ENCODE measurements around the gene RHOA. TPM values are rescaled to one million over a fixed set of nuclear protein-coding genes. Genes with fewer than 3 reads are reported as not detected.
A peak's percentile ranks its signal among the peaks of the same experiment; 100 is the strongest.

RHOA gene
- total and polyA plus RNA-seq, 2 of the 13 experiments (the other 11 are each of a cell fraction or from before 2014, with no cell fraction given), result 131 to 177 TPM

DNA sequence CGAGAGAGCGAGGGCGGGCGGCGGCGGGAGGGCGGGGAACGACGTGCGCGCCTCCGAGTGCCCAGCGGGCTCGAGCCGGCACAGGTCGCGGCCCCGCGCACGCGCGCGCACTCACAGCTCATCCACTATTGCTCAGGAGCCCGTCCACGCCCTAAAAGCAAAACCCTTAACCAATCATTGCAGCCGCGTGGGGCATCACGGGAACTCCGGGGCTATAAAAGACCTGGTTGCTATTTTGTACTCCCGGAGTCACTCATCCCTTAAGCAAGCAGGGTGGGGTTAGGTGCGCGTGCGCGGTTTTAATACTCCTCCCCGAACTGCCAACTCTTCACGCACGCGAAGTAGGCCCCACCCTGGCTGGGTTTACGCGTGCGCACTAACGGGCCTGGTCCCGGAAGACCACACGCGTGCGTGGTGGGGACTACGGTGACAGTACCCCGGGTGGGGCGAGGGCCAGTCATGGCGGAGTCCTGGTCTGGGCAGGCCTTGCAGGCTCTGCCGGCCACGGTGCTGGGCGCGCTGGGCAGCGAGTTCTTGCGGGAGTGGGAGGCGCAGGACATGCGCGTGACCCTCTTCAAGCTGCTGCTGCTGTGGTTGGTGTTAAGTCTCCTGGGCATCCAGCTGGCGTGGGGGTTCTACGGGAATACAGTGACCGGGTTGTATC lies at the start of gene RHOA, which contains the start of gene TCTA (continued):
- TF ChIP-seq ZNF589 (CRISPR knock-in tag; conservative IDR thresholded peaks at IDR 0.05) (no peak; the same call in 1 of the 2 replicates), SCMH1 (CRISPR knock-in tag; IDR thresholded peaks at IDR 0.05; ENCODE audit: borderline replicate concordance) (no peak), HDAC2 (CRISPR knock-in tag; IDR thresholded peaks at IDR 0.05) (peak; percentile 82), HOXA7 (CRISPR knock-in tag; IDR thresholded peaks at IDR 0.05) (no peak), RBFOX2 (IDR thresholded peaks at IDR 0.05; ENCODE audit: low read depth, low read length) (peak; percentile 63), KLF6 (CRISPR knock-in tag; IDR thresholded peaks at IDR 0.05) (peak; percentile 82; the same call in 1 of the 2 replicates), THAP11 (CRISPR knock-in tag; IDR thresholded peaks at IDR 0.05) (peak; percentile 90), ZNF124 (CRISPR knock-in tag; IDR thresholded peaks at IDR 0.05) (peak; percentile 29; the same call in 1 of the 2 replicates), POGZ (CRISPR knock-in tag; IDR thresholded peaks at IDR 0.05) (peak; percentile 73), ZNF878 (CRISPR knock-in tag; IDR thresholded peaks at IDR 0.05) (no peak), ZSCAN21 (CRISPR knock-in tag; IDR thresholded peaks at IDR 0.05; ENCODE audit: borderline replicate concordance) (peak; percentile 73; the same call in 1 of the 2 replicates)
- TF ChIP-seq, protein P1, sequence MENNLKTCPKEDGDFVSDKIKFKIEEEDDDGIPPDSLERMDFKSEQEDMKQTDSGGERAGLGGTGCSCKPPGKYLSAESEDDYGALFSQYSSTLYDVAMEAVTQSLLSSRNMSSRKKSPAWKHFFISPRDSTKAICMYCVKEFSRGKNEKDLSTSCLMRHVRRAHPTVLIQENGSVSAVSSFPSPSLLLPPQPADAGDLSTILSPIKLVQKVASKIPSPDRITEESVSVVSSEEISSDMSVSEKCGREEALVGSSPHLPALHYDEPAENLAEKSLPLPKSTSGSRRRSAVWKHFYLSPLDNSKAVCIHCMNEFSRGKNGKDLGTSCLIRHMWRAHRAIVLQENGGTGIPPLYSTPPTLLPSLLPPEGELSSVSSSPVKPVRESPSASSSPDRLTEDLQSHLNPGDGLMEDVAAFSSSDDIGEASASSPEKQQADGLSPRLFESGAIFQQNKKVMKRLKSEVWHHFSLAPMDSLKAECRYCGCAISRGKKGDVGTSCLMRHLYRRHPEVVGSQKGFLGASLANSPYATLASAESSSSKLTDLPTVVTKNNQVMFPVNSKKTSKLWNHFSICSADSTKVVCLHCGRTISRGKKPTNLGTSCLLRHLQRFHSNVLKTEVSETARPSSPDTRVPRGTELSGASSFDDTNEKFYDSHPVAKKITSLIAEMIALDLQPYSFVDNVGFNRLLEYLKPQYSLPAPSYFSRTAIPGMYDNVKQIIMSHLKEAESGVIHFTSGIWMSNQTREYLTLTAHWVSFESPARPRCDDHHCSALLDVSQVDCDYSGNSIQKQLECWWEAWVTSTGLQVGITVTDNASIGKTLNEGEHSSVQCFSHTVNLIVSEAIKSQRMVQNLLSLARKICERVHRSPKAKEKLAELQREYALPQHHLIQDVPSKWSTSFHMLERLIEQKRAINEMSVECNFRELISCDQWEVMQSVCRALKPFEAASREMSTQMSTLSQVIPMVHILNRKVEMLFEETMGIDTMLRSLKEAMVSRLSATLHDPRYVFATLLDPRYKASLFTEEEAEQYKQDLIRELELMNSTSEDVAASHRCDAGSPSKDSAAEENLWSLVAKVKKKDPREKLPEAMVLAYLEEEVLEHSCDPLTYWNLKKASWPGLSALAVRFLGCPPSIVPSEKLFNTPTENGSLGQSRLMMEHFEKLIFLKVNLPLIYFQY (CRISPR knock-in tag; IDR thresholded peaks at IDR 0.05; ENCODE audit: borderline replicate concordance), result no peak; the same call in 1 of the 2 replicates
- TF ChIP-seq, protein P2, sequence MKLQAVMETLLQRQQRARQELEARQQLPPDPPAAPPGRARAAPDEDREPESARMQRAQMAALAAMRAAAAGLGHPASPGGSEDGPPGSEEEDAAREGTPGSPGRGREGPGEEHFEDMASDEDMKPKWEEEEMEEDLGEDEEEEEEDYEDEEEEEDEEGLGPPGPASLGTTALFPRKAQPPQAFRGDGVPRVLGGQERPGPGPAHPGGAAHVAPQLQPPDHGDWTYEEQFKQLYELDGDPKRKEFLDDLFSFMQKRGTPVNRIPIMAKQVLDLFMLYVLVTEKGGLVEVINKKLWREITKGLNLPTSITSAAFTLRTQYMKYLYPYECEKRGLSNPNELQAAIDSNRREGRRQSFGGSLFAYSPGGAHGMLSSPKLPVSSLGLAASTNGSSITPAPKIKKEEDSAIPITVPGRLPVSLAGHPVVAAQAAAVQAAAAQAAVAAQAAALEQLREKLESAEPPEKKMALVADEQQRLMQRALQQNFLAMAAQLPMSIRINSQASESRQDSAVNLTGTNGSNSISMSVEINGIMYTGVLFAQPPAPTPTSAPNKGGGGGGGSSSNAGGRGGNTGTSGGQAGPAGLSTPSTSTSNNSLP (IDR thresholded peaks at IDR 0.05; ENCODE audit: low read depth, low read length), result peak; percentile 60; the same call in 1 of the 2 replicates
- TF ChIP-seq, protein P3, sequence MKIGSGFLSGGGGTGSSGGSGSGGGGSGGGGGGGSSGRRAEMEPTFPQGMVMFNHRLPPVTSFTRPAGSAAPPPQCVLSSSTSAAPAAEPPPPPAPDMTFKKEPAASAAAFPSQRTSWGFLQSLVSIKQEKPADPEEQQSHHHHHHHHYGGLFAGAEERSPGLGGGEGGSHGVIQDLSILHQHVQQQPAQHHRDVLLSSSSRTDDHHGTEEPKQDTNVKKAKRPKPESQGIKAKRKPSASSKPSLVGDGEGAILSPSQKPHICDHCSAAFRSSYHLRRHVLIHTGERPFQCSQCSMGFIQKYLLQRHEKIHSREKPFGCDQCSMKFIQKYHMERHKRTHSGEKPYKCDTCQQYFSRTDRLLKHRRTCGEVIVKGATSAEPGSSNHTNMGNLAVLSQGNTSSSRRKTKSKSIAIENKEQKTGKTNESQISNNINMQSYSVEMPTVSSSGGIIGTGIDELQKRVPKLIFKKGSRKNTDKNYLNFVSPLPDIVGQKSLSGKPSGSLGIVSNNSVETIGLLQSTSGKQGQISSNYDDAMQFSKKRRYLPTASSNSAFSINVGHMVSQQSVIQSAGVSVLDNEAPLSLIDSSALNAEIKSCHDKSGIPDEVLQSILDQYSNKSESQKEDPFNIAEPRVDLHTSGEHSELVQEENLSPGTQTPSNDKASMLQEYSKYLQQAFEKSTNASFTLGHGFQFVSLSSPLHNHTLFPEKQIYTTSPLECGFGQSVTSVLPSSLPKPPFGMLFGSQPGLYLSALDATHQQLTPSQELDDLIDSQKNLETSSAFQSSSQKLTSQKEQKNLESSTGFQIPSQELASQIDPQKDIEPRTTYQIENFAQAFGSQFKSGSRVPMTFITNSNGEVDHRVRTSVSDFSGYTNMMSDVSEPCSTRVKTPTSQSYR (CRISPR knock-in tag; IDR thresholded peaks at IDR 0.05; ENCODE audit: borderline replicate concordance), result no peak
- TF ChIP-seq, protein P4, sequence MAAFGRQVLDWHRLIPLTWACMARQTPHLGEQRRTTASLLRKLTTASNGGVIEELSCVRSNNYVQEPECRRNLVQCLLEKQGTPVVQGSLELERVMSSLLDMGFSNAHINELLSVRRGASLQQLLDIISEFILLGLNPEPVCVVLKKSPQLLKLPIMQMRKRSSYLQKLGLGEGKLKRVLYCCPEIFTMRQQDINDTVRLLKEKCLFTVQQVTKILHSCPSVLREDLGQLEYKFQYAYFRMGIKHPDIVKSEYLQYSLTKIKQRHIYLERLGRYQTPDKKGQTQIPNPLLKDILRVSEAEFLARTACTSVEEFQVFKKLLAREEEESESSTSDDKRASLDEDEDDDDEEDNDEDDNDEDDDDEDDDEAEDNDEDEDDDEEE (CRISPR knock-in tag; IDR thresholded peaks at IDR 0.05), result peak; percentile 63; the same call in 1 of the 2 replicates
- TF ChIP-seq, protein P5, sequence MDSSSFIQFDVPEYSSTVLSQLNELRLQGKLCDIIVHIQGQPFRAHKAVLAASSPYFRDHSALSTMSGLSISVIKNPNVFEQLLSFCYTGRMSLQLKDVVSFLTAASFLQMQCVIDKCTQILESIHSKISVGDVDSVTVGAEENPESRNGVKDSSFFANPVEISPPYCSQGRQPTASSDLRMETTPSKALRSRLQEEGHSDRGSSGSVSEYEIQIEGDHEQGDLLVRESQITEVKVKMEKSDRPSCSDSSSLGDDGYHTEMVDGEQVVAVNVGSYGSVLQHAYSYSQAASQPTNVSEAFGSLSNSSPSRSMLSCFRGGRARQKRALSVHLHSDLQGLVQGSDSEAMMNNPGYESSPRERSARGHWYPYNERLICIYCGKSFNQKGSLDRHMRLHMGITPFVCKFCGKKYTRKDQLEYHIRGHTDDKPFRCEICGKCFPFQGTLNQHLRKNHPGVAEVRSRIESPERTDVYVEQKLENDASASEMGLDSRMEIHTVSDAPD (CRISPR knock-in tag; IDR thresholded peaks at IDR 0.05), result peak; percentile 57; the same call in 1 of the 2 replicates
- TF ChIP-seq, protein P6, sequence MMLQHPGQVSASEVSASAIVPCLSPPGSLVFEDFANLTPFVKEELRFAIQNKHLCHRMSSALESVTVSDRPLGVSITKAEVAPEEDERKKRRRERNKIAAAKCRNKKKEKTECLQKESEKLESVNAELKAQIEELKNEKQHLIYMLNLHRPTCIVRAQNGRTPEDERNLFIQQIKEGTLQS (CRISPR knock-in tag; IDR thresholded peaks at IDR 0.05), result peak; percentile 51; the same call in 1 of the 2 replicates
